GM12874 (cell line): ENCODE results near the gene TMEM87A.

Source experiments
- TF ChIP-seq, protein P1 (sequence below): IDR thresholded peaks from 2 replicates; pipeline ENCODE4 v1.5.1; 2011; ENCODE audit warnings: low read depth, mild to moderate bottlenecking, control low read depth, low read length, moderate library complexity; ENCODE audit not compliant: insufficient read depth

TMEM87A gene

DNA sequence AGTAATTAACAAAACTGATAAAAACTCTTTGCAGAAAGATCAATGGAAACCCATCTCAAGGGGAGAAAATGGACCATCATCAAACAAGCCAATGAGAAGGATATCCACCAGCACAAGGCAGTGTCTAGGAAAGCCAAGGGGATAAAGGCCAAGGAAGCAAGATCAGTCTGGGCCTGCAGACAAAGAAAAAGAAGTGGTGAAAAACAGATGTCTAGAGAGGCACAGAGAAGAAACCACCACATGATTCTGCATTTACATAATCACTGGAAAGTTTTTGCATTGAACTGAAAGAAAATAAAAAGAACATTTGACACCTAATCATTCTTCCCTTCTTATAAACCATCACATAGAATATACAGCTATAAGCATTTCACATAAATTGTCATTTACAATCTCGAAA is 42.1 kb downstream of the TMEM87A start:
- TF ChIP-seq, protein P1, sequence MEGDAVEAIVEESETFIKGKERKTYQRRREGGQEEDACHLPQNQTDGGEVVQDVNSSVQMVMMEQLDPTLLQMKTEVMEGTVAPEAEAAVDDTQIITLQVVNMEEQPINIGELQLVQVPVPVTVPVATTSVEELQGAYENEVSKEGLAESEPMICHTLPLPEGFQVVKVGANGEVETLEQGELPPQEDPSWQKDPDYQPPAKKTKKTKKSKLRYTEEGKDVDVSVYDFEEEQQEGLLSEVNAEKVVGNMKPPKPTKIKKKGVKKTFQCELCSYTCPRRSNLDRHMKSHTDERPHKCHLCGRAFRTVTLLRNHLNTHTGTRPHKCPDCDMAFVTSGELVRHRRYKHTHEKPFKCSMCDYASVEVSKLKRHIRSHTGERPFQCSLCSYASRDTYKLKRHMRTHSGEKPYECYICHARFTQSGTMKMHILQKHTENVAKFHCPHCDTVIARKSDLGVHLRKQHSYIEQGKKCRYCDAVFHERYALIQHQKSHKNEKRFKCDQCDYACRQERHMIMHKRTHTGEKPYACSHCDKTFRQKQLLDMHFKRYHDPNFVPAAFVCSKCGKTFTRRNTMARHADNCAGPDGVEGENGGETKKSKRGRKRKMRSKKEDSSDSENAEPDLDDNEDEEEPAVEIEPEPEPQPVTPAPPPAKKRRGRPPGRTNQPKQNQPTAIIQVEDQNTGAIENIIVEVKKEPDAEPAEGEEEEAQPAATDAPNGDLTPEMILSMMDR, result no peak

DNA sequence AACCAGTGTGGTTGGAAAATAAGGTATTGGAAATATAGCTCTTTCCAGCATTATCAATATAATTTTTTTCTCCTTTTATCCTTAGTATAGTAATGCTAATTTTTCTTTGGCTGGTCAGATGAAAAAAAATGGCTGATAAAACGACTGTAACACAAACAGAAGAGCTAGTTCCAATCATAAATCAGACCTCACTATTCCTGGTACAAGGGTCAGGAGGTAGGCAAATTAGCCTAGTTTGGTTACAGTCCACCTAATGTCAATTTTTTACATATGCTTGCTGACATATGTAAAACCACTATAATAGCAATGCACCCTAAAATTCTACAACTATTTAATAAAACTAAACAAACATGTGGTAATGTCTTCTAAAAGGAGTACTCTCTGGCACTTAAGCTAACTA is 45.2 kb downstream of the TMEM87A start:
- TF ChIP-seq, protein P1, result no peak

DNA sequence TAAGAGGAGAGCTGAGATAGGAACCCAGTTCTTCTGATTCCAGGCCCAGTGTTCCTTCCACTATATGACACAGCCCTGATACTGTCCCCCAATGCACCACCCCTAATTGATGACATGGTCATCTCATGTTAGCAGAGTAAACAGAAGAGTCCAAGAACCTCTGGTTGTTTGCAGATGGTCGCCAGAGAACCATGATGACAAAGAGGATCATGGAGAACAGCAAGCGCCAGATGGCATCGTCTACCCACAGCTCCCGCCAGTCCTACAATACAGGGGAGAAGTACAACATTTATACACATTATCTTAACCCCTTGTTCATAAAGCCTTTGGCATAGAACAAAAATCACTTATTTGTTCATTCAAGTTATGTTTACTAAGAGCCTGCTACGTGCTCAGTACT is 46.6 kb downstream of the TMEM87A start:
- TF ChIP-seq, protein P1, result no peak

DNA sequence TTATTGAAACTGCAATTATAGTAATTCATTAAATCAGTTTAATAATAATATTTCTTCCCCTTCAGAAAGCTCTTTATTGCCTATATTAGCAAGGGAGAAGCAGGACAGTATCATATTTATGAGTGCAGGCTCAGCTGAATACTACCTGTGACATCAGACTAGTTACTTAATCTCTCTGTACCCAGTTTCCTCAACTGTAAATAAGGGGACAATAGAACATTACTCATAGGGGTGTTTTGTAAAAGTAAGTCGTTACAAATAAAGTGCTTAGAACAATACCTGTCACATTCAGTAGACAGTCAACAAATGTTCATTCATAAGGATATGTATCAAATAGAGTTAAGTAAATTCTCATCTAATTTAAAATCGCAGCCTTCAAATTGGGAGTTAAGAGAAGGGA is 53.0 kb downstream of the TMEM87A start:
- TF ChIP-seq, protein P1, result no peak

DNA sequence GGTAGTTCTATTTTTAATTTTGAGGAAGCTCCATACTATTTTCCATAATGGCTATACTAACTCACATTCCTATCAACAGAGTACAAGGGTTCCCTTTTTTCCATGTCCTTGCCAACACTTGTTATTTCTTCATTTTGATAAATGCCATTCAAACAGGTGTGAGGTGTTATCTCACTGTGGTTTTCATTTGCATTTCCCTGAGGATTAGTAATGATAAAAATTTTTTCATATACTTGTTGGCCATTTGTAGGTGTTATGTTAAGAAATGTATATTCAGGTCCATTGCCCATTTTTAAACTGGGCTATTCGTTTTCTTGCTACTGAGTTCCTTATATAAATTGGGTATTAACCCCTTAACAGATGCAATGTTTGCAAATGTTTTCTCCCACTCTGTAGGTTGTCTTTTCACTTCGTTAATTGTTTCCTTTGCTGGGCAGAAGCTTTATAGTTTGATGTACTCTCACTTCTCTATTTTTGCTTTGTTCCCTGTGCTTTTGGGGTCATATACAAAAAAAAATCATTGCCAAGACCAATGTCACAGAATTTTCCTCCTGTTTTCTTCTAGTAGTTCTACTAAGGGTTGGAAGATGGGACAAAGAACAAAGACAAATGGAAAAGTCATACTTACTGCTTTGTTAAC is 54.2 kb downstream of the TMEM87A start:
- TF ChIP-seq, protein P1, result no peak

DNA sequence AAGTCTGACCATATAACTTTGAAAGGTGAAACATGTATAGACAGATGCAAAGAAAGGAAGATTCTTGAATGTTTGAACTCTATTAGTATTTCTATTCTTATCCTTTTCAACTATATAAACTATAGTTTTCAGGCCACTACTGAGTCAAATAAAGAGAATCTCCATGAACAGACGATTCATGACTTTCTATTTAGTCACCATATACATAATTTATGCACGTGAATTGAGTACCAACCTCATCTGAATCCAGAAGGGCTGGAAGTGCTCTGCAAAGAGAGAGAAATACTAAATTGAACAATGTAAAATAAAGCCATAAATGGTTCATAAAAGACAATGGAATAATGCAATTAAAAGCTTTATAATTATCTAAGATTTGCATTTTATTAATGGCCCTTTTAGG is 55.7 kb downstream of the TMEM87A start:
- TF ChIP-seq, protein P1, result no peak

DNA sequence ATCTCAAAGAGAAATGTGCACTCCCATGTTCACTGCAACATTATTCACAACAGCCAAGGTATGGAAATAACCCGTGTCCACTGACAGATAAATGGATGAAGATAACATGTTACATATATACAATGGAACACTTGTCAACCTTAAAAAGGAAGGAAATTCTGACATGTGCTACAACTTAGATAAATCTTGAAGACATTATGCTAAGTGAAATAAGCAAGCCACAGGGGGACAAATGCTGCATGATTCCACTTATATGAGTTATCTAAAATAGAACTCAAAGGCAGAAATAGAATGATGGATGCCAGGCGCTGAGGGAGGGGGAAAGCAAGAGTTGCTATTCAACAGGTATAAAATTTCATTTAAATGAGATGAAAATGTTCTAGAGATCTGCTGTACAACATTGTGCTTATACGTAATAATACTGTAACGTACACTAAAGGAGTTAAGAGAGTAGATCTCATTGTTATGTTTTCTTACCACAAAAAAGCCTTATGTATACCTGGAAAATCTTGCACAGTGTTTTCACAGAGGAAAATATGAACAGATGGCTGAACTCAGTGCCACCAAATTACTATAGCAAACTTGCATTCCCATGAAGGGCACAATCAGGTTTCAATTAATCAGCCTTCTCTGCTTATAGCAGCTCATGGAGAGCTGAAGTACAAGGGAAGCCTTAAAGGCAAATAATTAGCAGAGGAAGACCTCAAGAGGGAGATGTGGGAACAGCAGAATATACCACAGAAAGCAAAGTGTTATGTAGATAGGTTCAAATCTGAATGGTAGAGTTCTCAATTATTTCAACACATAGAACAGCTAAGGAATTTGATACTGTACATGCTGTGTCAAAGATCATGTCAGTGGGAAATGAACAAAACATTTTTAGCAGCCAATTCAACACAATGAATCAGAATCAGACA is 57.1 kb downstream of the TMEM87A start:
- TF ChIP-seq, protein P1, result no peak
